Measurements from ENCODE around the gene ARHGAP8. TPM values are rescaled to one million over a fixed set of nuclear protein-coding genes. Genes with fewer than 3 reads are reported as not detected.
"Not testable (repeated sequence)": the region's sequence is repeated elsewhere in the genome, so short reads cannot be mapped to it uniquely, and the experiment has no call there.

The ARHGAP8 gene
- polyA plus RNA-seq, 2 of the 4 experiments (the other 2 are of a cell fraction), result 1.2 to 3.8 TPM

- no peak for TF ChIP-seq HMGXB4 (CRISPR knock-in tag; IDR thresholded peaks at IDR 0.05; ENCODE audit: borderline replicate concordance)
- TF ChIP-seq FOSB (CRISPR knock-in tag; IDR thresholded peaks at IDR 0.05), result no peak
- no peak for TF ChIP-seq ESRRA (IDR thresholded peaks at IDR 0.05; ENCODE audit: borderline replicate concordance, low read length)
Measured at GRCh38 chr22:44850946-44851345, 98.6 kb downstream of the ARHGAP8 start (continued).

- ATAC-seq; H3K4me3 ChIP-seq; POLR2A ChIA-PET; H3K4me2 ChIP-seq; H3K27ac ChIP-seq; FAIRE-seq; H3K9me3 ChIP-seq; H3K4me1 ChIP-seq; DNase-seq (ENCODE audit: low read depth in 1 of 2, low spot score in 1 of 2): not testable (repeated sequence)
- WGBS (ENCODE audit: missing lambda C conversion rate), result 96% methylated on average over 8 of the region's 8 CpGs
- CTCF ChIA-PET, result interaction anchor here (1.2 kb wide), 1 partner anchor 34 kb away, joined by 10 read pairs; no protein-coding TSS in a partner anchor
Measured at GRCh38 chr22:44854641-44855040, 102.3 kb downstream of the ARHGAP8 start.

- CTCF ChIA-PET, result interaction anchor here (1.0 kb wide), 1 partner anchor 16 kb away, joined by 3 read pairs; no protein-coding TSS in a partner anchor
- FAIRE-seq, result no peak
- H3K27ac ChIP-seq, result no peak overlapping the region
- POLR2A ChIA-PET, result no interaction called here
- H3K9me3 ChIP-seq, result no peaks in the 10 kb centered on the region
- TF ChIP-seq USF2 (IDR thresholded peaks at IDR 0.05) (no peak), ESRRA (IDR thresholded peaks at IDR 0.05; ENCODE audit: borderline replicate concordance, low read length) (no peak), ZNF302 (CRISPR knock-in tag; IDR thresholded peaks at IDR 0.05) (no peak), HEYL (CRISPR knock-in tag; IDR thresholded peaks at IDR 0.05) (no peak), EHF (CRISPR knock-in tag; IDR thresholded peaks at IDR 0.05) (no peak), SMC3 (IDR thresholded peaks at IDR 0.05) (no peak), RFX5 (IDR thresholded peaks at IDR 0.05) (no peak), GATA3 (IDR thresholded peaks at IDR 0.05; ENCODE audit: borderline replicate concordance) (no peak), SREBF2 (IDR thresholded peaks at IDR 0.05) (no peak), BHLHE40 (IDR thresholded peaks at IDR 0.05; ENCODE audit: low read depth, low read length) (no peak), MAZ (IDR thresholded peaks at IDR 0.05; ENCODE audit: borderline replicate concordance, low read depth, low read length) (no peak), NR3C1 (IDR thresholded peaks at IDR 0.05) (no peak), ZSCAN20 (CRISPR knock-in tag; IDR thresholded peaks at IDR 0.05) (no peak), HDAC2 (IDR thresholded peaks at IDR 0.05) (no peak), EP300 (IDR thresholded peaks at IDR 0.05) (no peak), FOXS1 (CRISPR knock-in tag; IDR thresholded peaks at IDR 0.05) (no peak), RCOR1 (IDR thresholded peaks at IDR 0.05; ENCODE audit: low read depth, low read length) (no peak)
- TF ChIP-seq, protein P1, sequence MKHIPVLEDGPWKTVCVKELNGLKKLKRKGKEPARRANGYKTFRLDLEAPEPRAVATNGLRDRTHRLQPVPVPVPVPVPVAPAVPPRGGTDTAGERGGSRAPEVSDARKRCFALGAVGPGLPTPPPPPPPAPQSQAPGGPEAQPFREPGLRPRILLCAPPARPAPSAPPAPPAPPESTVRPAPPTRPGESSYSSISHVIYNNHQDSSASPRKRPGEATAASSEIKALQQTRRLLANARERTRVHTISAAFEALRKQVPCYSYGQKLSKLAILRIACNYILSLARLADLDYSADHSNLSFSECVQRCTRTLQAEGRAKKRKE (CRISPR knock-in tag; IDR thresholded peaks at IDR 0.05; ENCODE audit: low read depth), result no peak
- no peaks in the 10 kb centered on the region for H3K4me1 ChIP-seq
- H3K4me3 ChIP-seq, result no peak overlapping the region
- 81% methylated on average over 5 of the region's 5 CpGs for WGBS (ENCODE audit: missing lambda C conversion rate)
- no peak overlapping the region for H3K4me2 ChIP-seq
- no peak for ATAC-seq
- no peak for DNase-seq (ENCODE audit: low read depth in 1 of 2, low spot score in 1 of 2)
Measured at GRCh38 chr22:44855855-44856254, 103.5 kb downstream of the ARHGAP8 start.

DNA sequence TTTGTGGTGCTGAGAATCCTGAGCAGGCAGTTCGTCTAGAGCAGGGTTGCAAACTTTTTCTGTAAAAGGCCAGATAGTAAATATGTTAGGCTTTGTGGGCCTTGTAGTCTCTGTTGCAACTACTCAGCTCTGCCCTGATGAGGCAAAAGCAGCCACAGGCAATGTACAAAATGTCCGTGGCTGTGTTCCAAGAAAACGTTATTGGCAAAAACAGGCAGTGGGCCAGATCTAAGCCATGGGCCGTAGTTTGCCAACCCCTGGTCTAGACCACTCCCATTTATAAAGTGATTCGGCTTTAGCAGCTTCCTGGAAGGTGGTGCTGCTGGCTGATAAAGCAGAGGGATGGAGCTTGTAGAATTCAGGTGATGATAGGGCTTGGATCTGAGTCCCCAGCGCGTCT, 106.4 kb downstream of the ARHGAP8 start:
- POLR2A ChIA-PET; H3K4me2 ChIP-seq; H3K27ac ChIP-seq; H3K9me3 ChIP-seq; FAIRE-seq; DNase-seq (ENCODE audit: low read depth in 1 of 2, low spot score in 1 of 2); H3K4me3 ChIP-seq; H3K4me1 ChIP-seq; ATAC-seq: not testable (repeated sequence)
- CTCF ChIA-PET, result interaction anchor here (0.6 kb wide), 1 partner anchor 15 kb away, joined by 3 read pairs; no protein-coding TSS in a partner anchor
- WGBS (ENCODE audit: missing lambda C conversion rate), result 62% methylated on average over 5 of the region's 7 CpGs

Data from A549 (cell line).